Neural cell (in vitro differentiated cells): Measurements from ENCODE around the gene CFAP45. TPM values are rescaled to one million over a fixed set of nuclear protein-coding genes. Genes with fewer than 3 reads are reported as not detected.

Experiments used
- H2AFZ ChIP-seq: fragments of 200-600, 300-800 bp; sonication (generic), shearing (Covaris generic); 2 replicates; pipeline ENCODE4 v1.6.0; 2014; ENCODE audit warnings: low read depth, mild to moderate bottlenecking, antibody characterized with exemption, low read length, moderate library complexity
- H3F3A ChIP-seq: fragments of 200-600 bp; shearing (Covaris generic); 2 replicates; pipeline ENCODE4 v1.6.1; 2016; ENCODE audit warnings: mild to moderate bottlenecking, moderate library complexity, mixed read lengths, antibody characterized with exemption, low read length; ENCODE audit not compliant: insufficient read depth, poor library complexity, severe bottlenecking
- H3K27ac ChIP-seq: fragments of 200-600, 300-800 bp; sonication (generic), shearing (Covaris generic); 2 replicates; pipeline ENCODE4 v1.5.1; 2014; ENCODE audit warnings: mild to moderate bottlenecking, low read length, moderate library complexity
- H3K27me3 ChIP-seq: fragments of 300-800, 200-600 bp; sonication (generic), shearing (Covaris generic); 2 replicates; pipeline ENCODE4 v1.6.0; 2014; ENCODE audit warnings: mild to moderate bottlenecking, low read depth, low read length, moderate library complexity; ENCODE audit not compliant: insufficient read depth
- H3K36me3 ChIP-seq: fragments of 300-800, 200-600 bp; sonication (generic), shearing (Covaris generic); 2 replicates; pipeline ENCODE4 v1.5.1; 2014; ENCODE audit warnings: mild to moderate bottlenecking, antibody characterized with exemption, low read length, moderate library complexity; ENCODE audit not compliant: insufficient read depth
- H3K4me2 ChIP-seq: fragments of 300-800, 200-600 bp; sonication (generic), shearing (Covaris generic); 2 replicates; pipeline ENCODE4 v1.6.0; 2014; ENCODE audit warnings: mild to moderate bottlenecking, low read length
- H3K4me3 ChIP-seq: fragments of 300-800, 200-600 bp; sonication (generic), shearing (Covaris generic); 2 replicates; pipeline ENCODE4 v1.5.1; 2014; ENCODE audit warnings: mild to moderate bottlenecking, low read length, moderate library complexity
- H3K79me2 ChIP-seq: fragments of 200-600 bp; shearing (Covaris generic); replicated peaks from 2 replicates; pipeline ENCODE4 v1.6.0; 2014; ENCODE audit warnings: mild to moderate bottlenecking, low read length, moderate library complexity; ENCODE audit not compliant: insufficient read depth
- H3K9ac ChIP-seq: fragments of 300-800, 200-600 bp; sonication (generic), shearing (Covaris generic); 2 replicates; pipeline ENCODE4 v1.6.1; 2016; ENCODE audit warnings: mild to moderate bottlenecking, low read length, mixed read lengths
- H3K9me2 ChIP-seq: fragments of 200-600 bp; shearing (Covaris generic); 2 replicates; pipeline ENCODE4 v1.6.1; 2016; ENCODE audit warnings: mild to moderate bottlenecking, low read length, mixed read lengths; ENCODE audit not compliant: insufficient read depth
- H3K9me3 ChIP-seq: fragments of 200-600, 300-800 bp; sonication (generic), shearing (Covaris generic); 2 replicates; pipeline ENCODE4 v1.6.1; 2016; ENCODE audit warnings: mild to moderate bottlenecking, mixed run types, low read length, moderate library complexity, mixed read lengths
- H4K20me1 ChIP-seq: fragments of 200-600 bp; shearing (Covaris generic); 2 replicates; pipeline ENCODE4 v1.6.1; 2016; ENCODE audit warnings: mild to moderate bottlenecking, mixed run types; ENCODE audit not compliant: insufficient read depth
- CTCF ChIP-seq: fragments of 450-650 bp; IDR thresholded peaks from 2 replicates; pipeline ENCODE4 v1.5.1; 2014; ENCODE audit warnings: antibody characterized with exemption, mild to moderate bottlenecking, moderate library complexity; ENCODE audit not compliant: poor library complexity, severe bottlenecking
- EP300 ChIP-seq: fragments of 450-650 bp; conservative IDR thresholded peaks from 2 replicates; pipeline ENCODE4 v1.6.1; 2014; ENCODE audit warnings: antibody characterized with exemption, mild to moderate bottlenecking, moderate library complexity; ENCODE audit not compliant: poor library complexity, severe bottlenecking
- EZH2 ChIP-seq: fragments of 200-600, 300-800 bp; shearing (Covaris generic), sonication (generic); IDR thresholded peaks from 2 replicates; pipeline ENCODE4 v1.6.1; 2014; ENCODE audit warnings: antibody characterized with exemption, low read length, borderline replicate concordance, mild to moderate bottlenecking; ENCODE audit not compliant: insufficient read depth, poor library complexity, severe bottlenecking
- MXI1 ChIP-seq: fragments of 450-650 bp; conservative IDR thresholded peaks from 2 replicates; pipeline ENCODE4 v1.6.1; 2014; ENCODE audit warnings: antibody characterized with exemption, mild to moderate bottlenecking; ENCODE audit not compliant: poor library complexity, severe bottlenecking
- POLR2AphosphoS5 ChIP-seq: IDR thresholded peaks from 2 replicates; pipeline ENCODE4 v1.6.1; 2012
- RAD21 ChIP-seq: fragments of 450-650 bp; conservative IDR thresholded peaks from 2 replicates; pipeline ENCODE4 v1.6.1; 2014; ENCODE audit warnings: antibody characterized with exemption, mild to moderate bottlenecking, moderate library complexity
- REST ChIP-seq: IDR thresholded peaks from 2 replicates; pipeline ENCODE4 v1.6.1; 2012; ENCODE audit warnings: borderline replicate concordance
- SMC3 ChIP-seq: fragments of 450-650 bp; conservative IDR thresholded peaks from 2 replicates; pipeline ENCODE4 v1.6.1; 2014; ENCODE audit warnings: antibody characterized with exemption, mild to moderate bottlenecking, moderate library complexity; ENCODE audit not compliant: poor library complexity
- TAF1 ChIP-seq: IDR thresholded peaks from 2 replicates; pipeline ENCODE4 v1.6.1; 2012; ENCODE audit warnings: low read depth
- polyA plus RNA-seq: library from polyadenylated mRNA; depleted of rRNA; stranded (reverse); fragments of >200 nt; gene quantifications from 2 replicates; pipeline ENCODE4 v1.2.3, GENCODE V29; 2014

Gene CFAP45
- polyA plus RNA-seq, 1 donor from 2014 or later, result 0.12 TPM

- Histone ChIP-seq H4K20me1 (no peaks in the 10 kb centered on the region), H3K79me2 (no peaks in the 10 kb centered on the region), H2AFZ (no peak overlapping the region), H3K4me2 (no peak overlapping the region), H3K4me3 (no peak overlapping the region), H3K27ac (no peak overlapping the region), H3K36me3 (no peaks in the 10 kb centered on the region), H3K27me3 (peaks cover 61% of the 10 kb centered on the region), H3K9me2 (no peaks in the 10 kb centered on the region), H3K9ac (no peak overlapping the region), H3F3A (no peaks in the 10 kb centered on the region), H3K9me3 (no peaks in the 10 kb centered on the region)
- TF ChIP-seq SMC3 (no peak), EP300 (no peak), TAF1 (no peak), RAD21 (no peak), CTCF (no peak), REST (no peak), MXI1 (no peak), POLR2AphosphoS5 (no peak)
These were observed 50.2 kb downstream of the CFAP45 start for GRCh38 chr1:159849626-159850366.

- Histone ChIP-seq H3K4me2 (no peak overlapping the region), H3K27ac (no peak overlapping the region), H3K9me2 (no peaks in the 10 kb centered on the region), H3K27me3 (peaks cover 58% of the 10 kb centered on the region), H3K4me3 (no peak overlapping the region), H4K20me1 (no peaks in the 10 kb centered on the region), H3K9me3 (no peaks in the 10 kb centered on the region), H3K79me2 (no peaks in the 10 kb centered on the region), H3K9ac (no peak overlapping the region), H3F3A (no peaks in the 10 kb centered on the region), H3K36me3 (no peaks in the 10 kb centered on the region), H2AFZ (no peak overlapping the region)
- TF ChIP-seq POLR2AphosphoS5, result no peak
- no peak for TF ChIP-seq CTCF
- TF ChIP-seq TAF1, result no peak
- no peak for TF ChIP-seq EZH2
- TF ChIP-seq REST, result no peak
These were observed 51.6 kb downstream of the CFAP45 start for GRCh38 chr1:159848326-159848725.
